GM19372 (cell line): ENCODE measurements around the gene SMIM29.

Experiments used
- ATAC-seq: cut with Tn5 transposase; IDR thresholded peaks from one replicate; pipeline ENCODE4 v1.9.1; 2021; ENCODE audit warnings: mild to moderate bottlenecking, low read depth, moderate library complexity; ENCODE audit not compliant: unreplicated experiment

SMIM29 gene

DNA sequence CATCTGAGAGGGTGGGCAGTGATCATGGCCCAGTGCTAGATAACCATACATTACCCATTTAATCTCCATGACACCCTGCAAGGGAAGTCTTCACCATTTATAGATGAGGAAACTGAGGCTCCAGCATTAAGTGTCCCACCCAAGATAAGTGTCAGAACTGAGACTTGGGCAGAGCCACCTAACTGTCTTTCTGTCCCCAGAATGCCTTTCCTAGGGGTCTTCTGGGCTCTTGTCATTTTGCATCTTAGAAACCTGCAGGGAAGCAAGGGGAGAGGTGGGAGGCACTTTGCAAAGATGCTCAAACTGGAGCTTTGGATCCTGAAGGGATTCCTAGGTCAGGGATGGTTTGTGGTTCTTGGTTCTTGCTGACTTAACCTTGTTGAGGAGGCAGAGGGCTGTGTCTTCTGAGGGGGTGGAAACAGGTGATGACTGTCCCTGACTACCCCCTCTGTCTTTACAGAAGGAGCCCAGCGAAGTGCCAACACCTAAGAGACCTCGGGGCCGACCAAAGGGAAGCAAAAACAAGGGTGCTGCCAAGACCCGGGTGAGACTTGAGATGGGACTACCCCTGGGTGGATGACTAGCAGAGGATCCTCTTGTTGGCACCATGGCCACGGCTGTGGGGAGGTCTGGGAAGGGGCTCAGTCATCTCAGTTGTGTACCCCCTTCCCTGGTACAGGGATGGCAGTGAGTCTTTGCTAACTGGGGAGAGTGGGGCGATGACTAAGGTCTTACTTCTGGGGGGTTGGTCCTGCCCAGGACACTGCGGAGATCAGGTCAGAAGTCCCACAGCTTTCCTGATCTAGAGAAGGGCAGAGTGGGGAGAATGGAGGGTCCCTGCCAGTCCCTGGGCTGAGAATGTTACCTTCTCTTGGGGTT lies 6.3 kb downstream of the SMIM29 start:
- ATAC-seq = no peak

DNA sequence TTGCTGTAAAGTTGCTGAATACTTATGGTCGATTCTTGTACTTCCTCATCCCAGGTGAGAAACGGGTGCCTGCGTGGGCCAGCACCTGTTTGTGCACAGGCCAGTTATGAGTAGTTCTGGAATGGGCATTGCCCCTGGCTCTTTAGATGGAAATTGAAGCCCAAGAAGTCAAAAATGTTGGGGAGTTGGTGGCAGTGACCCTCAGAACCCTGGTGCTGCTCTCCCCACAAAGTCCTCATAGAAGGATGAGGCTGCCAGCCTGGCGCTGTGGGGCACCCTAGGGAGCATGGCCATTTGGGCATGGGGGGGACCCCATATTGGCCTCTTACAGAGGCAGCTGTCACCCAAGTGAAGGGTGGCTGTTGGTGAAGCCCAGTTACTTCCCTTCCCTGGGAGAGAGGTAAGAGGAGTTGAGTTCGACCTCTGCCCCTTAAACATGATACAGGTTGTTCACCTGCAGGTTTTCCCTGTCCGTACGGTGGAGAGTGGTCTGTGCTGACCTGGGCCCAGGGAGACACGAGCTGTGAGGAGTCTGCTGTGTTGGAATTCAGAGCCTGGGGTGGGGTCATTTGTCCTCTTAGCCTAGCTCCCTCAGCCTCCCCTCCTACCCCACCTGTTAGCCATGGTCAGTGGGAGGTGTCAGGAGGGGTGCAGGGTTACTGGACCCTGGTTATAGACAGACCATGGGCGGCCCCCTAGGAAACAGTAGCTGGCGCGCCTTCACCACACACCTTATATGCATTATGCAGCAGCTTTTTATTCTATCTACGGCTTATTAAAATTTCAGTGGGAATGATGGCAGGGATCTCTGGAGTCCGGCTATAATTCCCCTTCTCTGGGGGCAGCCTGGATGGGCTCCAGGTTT lies 7.2 kb downstream of the SMIM29 start:
- ATAC-seq = no peak

GRCh38 chr6:34240329-34241248 lies 8.2 kb downstream of the SMIM29 start:
- no peak for ATAC-seq

- no peak for ATAC-seq
Observed at GRCh38 chr6:34239893-34240292, 8.9 kb downstream of the SMIM29 start.

GRCh38 chr6:34239500-34239825 lies 9.3 kb downstream of the SMIM29 start:
- ATAC-seq = no peak

- ATAC-seq = no peak
Observed at GRCh38 chr6:34238585-34239499, 10.0 kb downstream of the SMIM29 start.

- no peak for ATAC-seq
Observed at GRCh38 chr6:34237722-34238584, 10.9 kb downstream of the SMIM29 start.

DNA sequence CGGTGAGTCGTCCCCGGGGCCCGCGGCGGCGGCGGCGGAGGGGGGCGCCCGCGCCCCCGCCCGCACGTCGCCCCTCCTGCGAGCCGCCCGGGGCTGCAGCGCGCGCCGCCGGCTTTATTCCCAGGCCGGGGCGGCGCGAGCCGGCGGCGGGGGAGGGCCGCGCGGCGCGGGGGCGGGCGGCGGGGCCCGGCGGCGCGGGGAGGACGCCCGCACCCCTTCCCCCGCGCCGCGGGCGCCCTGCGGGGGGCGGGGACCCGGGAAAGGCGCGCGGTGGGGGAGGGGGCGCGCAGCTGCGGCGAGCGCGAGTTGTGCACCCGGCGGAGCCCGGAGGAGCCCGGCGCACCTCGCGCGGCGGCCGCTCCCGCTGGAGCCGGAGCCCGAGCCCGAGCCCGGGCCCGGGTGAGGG lies 11.5 kb downstream of the SMIM29 start:
- ATAC-seq = peak; percentile 12

GRCh38 chr6:34236443-34237315 lies 12.1 kb downstream of the SMIM29 start, which contains the start of gene HMGA1:
Gene HMGA1, plus strand, starts transcription at chr6:34236873. Its CDS starts 3,908 bp downstream, at chr6:34240781.
- peak; percentile 59 for ATAC-seq

- peak; percentile 1 for ATAC-seq
Observed at GRCh38 chr6:34236131-34236442, 12.7 kb downstream of the SMIM29 start.

- ATAC-seq = no peak
Observed at GRCh38 chr6:34235307-34236130, 13.3 kb downstream of the SMIM29 start.

- ATAC-seq = no peak
Observed at GRCh38 chr6:34234667-34235306, 14.0 kb downstream of the SMIM29 start.

DNA sequence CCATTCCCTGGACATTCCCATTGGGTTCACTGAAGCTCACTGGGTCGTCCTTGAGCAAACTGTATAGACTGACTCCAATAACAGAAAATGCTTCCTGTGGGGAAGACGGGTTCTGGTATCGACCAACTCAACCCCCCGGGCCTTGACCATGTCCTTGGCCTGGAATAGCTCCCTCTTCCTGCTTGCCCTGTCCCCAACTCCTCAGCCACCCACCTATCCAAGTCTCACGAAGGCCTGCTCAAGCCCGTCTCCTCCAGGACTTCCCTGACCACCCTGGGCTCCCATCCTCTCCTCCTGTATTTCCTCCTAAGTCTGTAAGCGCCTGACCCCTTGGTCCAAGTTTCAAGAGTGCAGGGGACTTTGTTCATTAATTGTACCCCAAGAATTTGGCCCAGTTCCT lies 14.9 kb downstream of the SMIM29 start:
- no peak for ATAC-seq

- ATAC-seq = no peak
Observed at GRCh38 chr6:34232901-34233300, 15.9 kb downstream of the SMIM29 start.

DNA sequence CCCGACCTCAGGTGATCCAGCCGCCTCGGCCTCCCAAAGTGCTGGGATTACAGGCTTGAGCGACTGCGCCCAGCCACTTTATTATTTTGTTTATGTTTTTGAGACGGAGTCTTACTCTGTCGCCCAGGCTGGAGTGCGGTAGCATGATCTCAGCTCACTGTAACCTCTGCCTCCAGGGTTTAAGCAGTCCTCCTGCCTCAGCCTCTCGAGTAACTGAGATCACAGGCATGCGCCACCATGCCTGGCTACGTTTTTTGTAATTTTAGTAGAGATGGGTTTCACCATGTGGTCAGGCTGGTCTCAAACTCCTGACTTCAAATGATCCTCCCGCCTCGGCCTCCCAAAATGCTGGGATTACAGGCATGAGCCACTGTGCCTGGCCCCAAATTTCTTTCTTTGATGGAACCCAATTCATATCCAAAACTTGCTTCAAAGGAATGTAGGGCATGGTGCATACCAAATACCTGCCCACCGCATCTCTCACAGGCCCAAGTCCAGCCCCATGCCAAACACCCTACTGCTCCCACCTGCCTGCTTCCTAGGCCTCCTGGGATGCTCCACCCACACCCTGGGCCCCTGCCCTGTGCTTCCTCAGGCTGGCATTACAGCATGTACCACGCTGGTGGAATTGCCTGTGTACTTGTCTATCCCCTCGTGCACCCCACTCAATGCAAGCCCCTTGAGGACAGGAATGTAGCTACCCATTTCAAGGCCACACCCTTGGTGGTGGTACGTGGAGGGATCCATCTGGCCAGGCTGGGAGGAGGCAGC lies 17.1 kb downstream of the SMIM29 start:
- no peak for ATAC-seq
